NB4 (cell line): Measurements from ENCODE around the gene SMIM28.
"Not testable (repeated sequence)": the region's sequence is repeated elsewhere in the genome, so short reads cannot be mapped to it uniquely, and the experiment has no call there.

ENCODE experiments used
- DNase-seq: peaks from one replicate; pipeline ENCODE4 v3.0.0; 2010; ENCODE audit warnings: low read depth
- H3K4me3 ChIP-seq: one replicate; pipeline ENCODE4 v1.5.1; 2011; ENCODE audit warnings: mild to moderate bottlenecking, low read depth, low read length, moderate library complexity
- MYC ChIP-seq: IDR thresholded peaks from 2 replicates; pipeline ENCODE4 v1.6.1; 2011; ENCODE audit warnings: low read depth, low read length
- POLR2A ChIP-seq: IDR thresholded peaks from 2 replicates; pipeline ENCODE4 v1.6.1; 2011; ENCODE audit warnings: mild to moderate bottlenecking; ENCODE audit not compliant: insufficient read length; ENCODE audit errors: extremely low read depth
- TF ChIP-seq, protein P1 (sequence below): IDR thresholded peaks from 2 replicates; pipeline ENCODE4 v1.6.1; 2011; ENCODE audit warnings: low read depth, low read length
- TF ChIP-seq, protein P2 (sequence below): IDR thresholded peaks from one replicate; pipeline ENCODE4 v1.5.1; 2012; ENCODE audit warnings: low read depth, low read length

SMIM28 gene

DNA sequence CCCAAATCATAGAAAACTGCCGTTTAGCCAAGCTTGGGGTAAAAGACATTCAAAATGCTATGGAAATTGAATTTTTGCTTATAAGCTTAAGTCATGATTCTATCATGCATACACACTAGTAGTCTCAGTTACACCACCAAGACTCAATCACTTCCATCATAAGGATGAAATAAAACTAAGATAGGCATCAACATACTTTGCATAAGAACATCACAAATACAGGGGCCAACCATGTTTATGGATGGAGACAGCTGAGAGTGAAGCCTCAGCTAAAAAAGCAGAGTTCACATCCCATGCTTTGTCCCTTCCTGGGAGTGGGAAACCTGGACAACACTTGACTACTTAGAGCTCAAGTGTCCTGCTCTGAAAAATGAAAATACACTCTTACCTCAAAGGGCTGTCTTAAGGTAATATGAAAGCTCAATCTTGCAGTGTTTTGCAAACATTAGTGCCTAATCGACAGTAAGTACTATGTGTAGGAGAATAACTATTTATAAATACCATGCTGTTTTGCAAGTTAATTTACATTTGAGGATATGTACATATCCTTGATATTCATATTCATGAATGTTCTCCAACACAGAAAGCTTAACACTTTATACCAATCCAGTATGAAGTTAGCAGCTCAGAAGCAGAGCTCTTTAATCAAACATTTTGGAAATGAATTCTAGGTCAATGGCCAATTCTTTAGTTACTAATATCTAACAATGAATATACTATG is 32.0 kb upstream of the SMIM28 start:
- TF ChIP-seq, protein P1, sequence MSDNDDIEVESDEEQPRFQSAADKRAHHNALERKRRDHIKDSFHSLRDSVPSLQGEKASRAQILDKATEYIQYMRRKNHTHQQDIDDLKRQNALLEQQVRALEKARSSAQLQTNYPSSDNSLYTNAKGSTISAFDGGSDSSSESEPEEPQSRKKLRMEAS = no peak
- TF ChIP-seq POLR2A = no peak
- TF ChIP-seq, protein P2, sequence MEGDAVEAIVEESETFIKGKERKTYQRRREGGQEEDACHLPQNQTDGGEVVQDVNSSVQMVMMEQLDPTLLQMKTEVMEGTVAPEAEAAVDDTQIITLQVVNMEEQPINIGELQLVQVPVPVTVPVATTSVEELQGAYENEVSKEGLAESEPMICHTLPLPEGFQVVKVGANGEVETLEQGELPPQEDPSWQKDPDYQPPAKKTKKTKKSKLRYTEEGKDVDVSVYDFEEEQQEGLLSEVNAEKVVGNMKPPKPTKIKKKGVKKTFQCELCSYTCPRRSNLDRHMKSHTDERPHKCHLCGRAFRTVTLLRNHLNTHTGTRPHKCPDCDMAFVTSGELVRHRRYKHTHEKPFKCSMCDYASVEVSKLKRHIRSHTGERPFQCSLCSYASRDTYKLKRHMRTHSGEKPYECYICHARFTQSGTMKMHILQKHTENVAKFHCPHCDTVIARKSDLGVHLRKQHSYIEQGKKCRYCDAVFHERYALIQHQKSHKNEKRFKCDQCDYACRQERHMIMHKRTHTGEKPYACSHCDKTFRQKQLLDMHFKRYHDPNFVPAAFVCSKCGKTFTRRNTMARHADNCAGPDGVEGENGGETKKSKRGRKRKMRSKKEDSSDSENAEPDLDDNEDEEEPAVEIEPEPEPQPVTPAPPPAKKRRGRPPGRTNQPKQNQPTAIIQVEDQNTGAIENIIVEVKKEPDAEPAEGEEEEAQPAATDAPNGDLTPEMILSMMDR = no peak
- no peak for TF ChIP-seq MYC
- DNase-seq = no peak
- no peak overlapping the region for H3K4me3 ChIP-seq

DNA sequence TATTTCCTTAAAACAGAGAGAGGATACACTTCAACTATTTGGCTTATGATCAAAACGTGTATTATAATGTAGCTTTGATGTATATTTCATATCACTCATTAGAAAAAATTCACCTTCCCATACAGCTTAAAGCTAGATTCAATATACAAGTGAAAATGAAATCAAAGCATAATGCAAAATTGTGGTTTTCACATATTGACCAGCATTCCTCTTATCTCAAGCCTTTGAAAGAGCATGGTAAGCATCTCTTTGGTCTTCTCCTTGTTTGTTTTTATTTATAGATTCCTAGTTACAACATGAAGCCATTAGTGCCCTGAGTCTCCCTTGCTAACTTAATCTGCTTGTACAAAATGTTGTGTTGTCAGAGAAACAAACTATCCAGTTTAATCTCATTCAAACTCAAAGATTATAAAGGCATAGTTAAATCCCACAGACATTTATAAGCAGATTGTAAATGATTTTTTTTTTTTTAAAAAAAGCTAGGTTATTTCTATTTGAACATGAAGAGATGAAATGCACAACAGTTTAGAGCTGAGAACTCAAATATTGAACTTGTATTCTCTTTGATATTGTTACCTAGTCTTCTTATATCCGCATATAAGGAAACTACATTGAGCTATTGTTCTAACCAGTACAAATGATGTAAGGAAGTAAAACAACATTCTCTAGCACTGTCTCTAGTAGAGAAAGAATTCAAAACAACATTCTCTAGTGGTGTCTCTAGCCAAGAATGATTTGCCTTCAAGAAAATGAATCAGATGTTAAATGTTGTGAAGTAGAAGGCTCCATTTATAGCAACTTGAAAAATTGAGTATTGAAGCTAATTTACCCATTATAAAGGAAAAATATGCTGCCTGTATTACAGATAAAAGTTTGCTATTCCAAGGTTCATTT is 31.2 kb upstream of the SMIM28 start:
- no peak for DNase-seq
- TF ChIP-seq POLR2A (no peak), MYC (no peak)
- TF ChIP-seq, protein P2 = no peak
- TF ChIP-seq, protein P1 = no peak
- H3K4me3 ChIP-seq = no peak overlapping the region

DNA sequence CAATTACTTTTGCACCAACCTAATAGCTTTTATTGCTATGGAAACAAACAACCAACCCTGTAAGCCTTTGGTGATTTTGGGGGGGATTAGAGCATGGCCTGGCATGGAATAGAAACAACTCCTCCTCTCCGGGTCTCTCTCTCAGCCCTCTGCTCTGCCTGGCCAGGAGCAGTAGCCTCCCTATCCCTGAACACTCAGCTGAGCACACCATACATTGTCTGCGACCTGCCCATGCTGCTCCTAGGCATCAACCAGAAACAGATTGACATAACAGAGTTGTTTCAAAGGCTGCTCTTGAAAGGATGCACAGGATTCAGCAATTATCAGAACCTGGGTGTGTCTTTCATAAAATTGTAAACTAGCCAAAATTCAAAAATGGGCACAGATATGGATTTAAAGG is 29.8 kb upstream of the SMIM28 start:
- DNase-seq = no peak
- no peak for TF ChIP-seq POLR2A
- TF ChIP-seq, protein P2 = no peak
- TF ChIP-seq, protein P1 = no peak
- no peak for TF ChIP-seq MYC
- H3K4me3 ChIP-seq = no peak overlapping the region

DNA sequence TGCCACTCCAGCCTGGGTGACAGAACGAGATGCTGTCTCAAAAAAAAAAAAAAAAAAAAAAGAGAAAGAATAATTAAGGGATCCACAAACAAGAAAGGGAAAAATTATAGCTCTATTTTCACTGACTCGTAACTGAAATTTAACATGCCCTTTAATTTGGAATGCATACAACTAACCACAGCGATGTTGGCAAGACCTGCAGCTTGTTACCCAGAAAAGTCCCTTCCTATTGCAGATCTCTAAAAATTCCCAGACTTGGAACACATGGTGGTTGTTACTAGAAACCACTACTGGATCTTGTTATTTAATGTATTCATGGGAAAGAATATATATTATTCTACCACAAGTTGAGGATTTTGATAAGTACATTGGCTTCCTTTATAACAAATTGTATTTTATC is 27.8 kb upstream of the SMIM28 start:
- no peak overlapping the region for H3K4me3 ChIP-seq
- no peak for DNase-seq
- TF ChIP-seq, protein P2 = no peak
- no peak for TF ChIP-seq MYC
- TF ChIP-seq, protein P1 = no peak
- TF ChIP-seq POLR2A = no peak

DNA sequence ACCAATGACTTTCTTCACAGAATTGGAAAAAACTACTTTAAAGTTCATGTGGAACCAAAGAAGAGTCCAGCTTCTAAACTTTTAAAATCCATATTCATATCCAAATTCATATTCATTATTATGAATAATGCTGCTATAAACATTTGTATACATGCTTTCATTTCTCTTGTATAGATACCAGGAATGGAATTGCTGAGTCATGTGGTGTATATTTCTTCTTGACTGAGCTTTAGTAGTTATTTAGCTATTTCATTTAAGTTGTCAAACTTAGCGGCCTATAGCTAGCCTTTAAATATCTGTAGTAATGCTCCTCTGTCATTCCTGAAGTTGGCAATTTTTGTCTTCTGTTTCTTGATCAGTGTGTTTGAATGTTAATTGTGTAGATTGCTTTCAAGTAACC is 19.8 kb upstream of the SMIM28 start:
- H3K4me3 ChIP-seq = no peak overlapping the region
- DNase-seq = no peak
- TF ChIP-seq, protein P2 = no peak
- TF ChIP-seq POLR2A = no peak
- TF ChIP-seq, protein P1 = no peak
- TF ChIP-seq MYC = no peak

DNA sequence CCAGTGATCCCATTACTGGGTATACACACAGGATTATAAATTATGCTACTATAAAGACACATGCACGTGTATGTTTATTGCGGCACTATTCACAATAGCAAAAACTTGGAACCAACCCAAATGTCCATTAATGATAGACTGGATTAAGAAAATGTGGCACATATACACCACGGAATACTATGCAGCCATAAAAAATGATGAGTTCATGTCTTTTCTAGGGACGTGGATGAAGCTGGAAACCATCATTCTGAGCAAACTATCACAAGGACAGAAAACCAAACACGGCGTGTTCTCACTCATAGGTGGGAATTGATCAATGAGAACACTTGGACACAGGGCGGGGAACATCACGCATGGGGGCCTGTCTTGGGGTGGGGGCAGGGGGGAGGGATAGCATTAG is 9.0 kb upstream of the SMIM28 start:
- not testable (repeated sequence) for DNase-seq, H3K4me3 ChIP-seq
